Right lobe of liver (tissue), 6 donors: ENCODE results near the gene KLF13. TPM values are rescaled to one million over a fixed set of nuclear protein-coding genes. Genes with fewer than 3 reads are reported as not detected.

Experiments used
- ATAC-seq, 4 donors: fragments of 200-7000 bp; cut with Tn5 transposase; one replicate each; pipeline ENCODE4 v1.9.1; 2020; ENCODE audit warnings: mild to moderate bottlenecking in 4 of 4, moderate library complexity in 4 of 4
- DNase-seq, 3 donors: peaks; one replicate each; pipeline ENCODE4 v3.0.0-alpha.2; 2020
- H3K27ac ChIP-seq, 3 donors: fragments of 200-600 bp; one replicate each; pipeline ENCODE4 v1.8.0; 2022
- H3K27me3 ChIP-seq, 2 donors: fragments of 200-600 bp; one replicate each; pipeline ENCODE4 v1.8.0; 2022
- H3K36me3 ChIP-seq, 4 donors: fragments of 200-600 bp; sonication (generic) in 1 of 4; one replicate each; pipeline versions ENCODE4 v1.5.1 to v1.8.0; 2017 to 2022; ENCODE audit warnings: control low read depth in 1 of 4
- H3K4me1 ChIP-seq, 4 donors: fragments of 200-600 bp; sonication (generic) in 1 of 4; one replicate each; pipeline versions ENCODE4 v1.5.1 to v1.8.0; 2017 to 2022; ENCODE audit warnings: control low read depth in 1 of 4
- H3K4me3 ChIP-seq, 3 donors: fragments of 200-600 bp; one replicate each; pipeline ENCODE4 v1.8.0; 2022
- H3K9me3 ChIP-seq, 4 donors: fragments of 200-600 bp; sonication (generic) in 1 of 4; one replicate each; pipeline versions ENCODE4 v1.5.1 to v1.8.0; 2017 to 2022; ENCODE audit warnings: control low read depth in 1 of 4
- CTCF ChIP-seq, 4 donors: fragments of 200-600 bp in 3 of 4; fragments of 450-650 bp in 1 of 4; IDR thresholded peaks; one replicate each; pipeline versions ENCODE4 v1.5.1 to v1.8.0; 2016 to 2022; ENCODE audit warnings: antibody characterized with exemption in 4 of 4, mild to moderate bottlenecking in 2 of 4
- POLR2A ChIP-seq: fragments of 450-650 bp; IDR thresholded peaks from one replicate; pipeline ENCODE4 v1.6.1; 2017; ENCODE audit warnings: antibody characterized with exemption, mild to moderate bottlenecking
- WGBS: methylation state at CpG from one replicate; pipeline ENCODE4 v1.1.6; 2018; ENCODE audit warnings: low coverage, low lambda C conversion rate; ENCODE audit not compliant: insufficient coverage; ENCODE audit errors: missing lambda C conversion rate; 5-methylcytosine and 5-hydroxymethylcytosine counted together
- intact Hi-C, 2 donors: fragments of 100-400 bp; cut with DNase I; formaldehyde crosslinking; loops; one replicate each; pipeline versions ENCODE4 v1.11.2 to v1.14.1; 2022
- total RNA-seq, 6 experiments: library from RNA; depleted of rRNA in 2 of 6; stranded (reverse); fragments of >200 nt in 2 of 6; fragmentation: NEBNext Ultra II Directional in 3 of 6; extraction: Animal tissue kit (Norgen Biotek cat#: 25700) in 3 of 6; gene quantifications; one replicate each; pipeline versions ENCODE4 v1.1.0 to v1.2.4, GENCODE V29; 2016 to 2023
- donor health status: DM: no; HTN: yes; CAD: no.
- donor health status: DM: no; HTN: no; CAD: no.
- donor health status: DM: no; HTN: no; CAD: no.
- donor health status: DM: no; HTN: yes; CAD: no.
- donor health status: DM: no; HTN: yes; CAD: no.

Gene KLF13
- total RNA-seq, 6 experiments from 2014 or later = 22.7 to 66.2 (median 28.5) TPM

- intact Hi-C loops = no loop called here
- Histone ChIP-seq H3K4me1 (peaks cover 0 to 20% (median 9%) of the 10 kb centered on the region in 4 donors), H3K27me3 (no peaks in the 10 kb centered on the region), H3K27ac (peak overlapping the region in 2 of 3 donors; percentile 66 to 69), H3K36me3 (no peaks in the 10 kb centered on the region), H3K4me3 (no peak overlapping the region), H3K9me3 (no peaks in the 10 kb centered on the region)
- 89% methylated on average over 6 of the region's 6 CpGs for WGBS
- TF ChIP-seq CTCF (IDR thresholded peaks at IDR 0.05) (no peak), POLR2A (no peak)
- DNase-seq (peak in 1 of 3 donors; percentile 40), ATAC-seq (no peak)
These were observed 45.8 kb upstream of the KLF13 start for GRCh38 chr15:31280831-31281216.

- DNase-seq (no peak), ATAC-seq (no peak)
- Histone ChIP-seq H3K27ac (no peak overlapping the region), H3K27me3 (no peaks in the 10 kb centered on the region), H3K9me3 (no peaks in the 10 kb centered on the region), H3K4me1 (peaks cover 0 to 20% (median 9%) of the 10 kb centered on the region in 4 donors), H3K4me3 (no peak overlapping the region), H3K36me3 (no peaks in the 10 kb centered on the region)
- intact Hi-C loops = no loop called here
- WGBS = 88% methylated on average over 4 of the region's 4 CpGs
- TF ChIP-seq CTCF (IDR thresholded peaks at IDR 0.05) (no peak), POLR2A (no peak)
These were observed 43.6 kb upstream of the KLF13 start for GRCh38 chr15:31283043-31283442.

- whole genome bisulfite sequencing = 31% methylated on average over 1 of the region's 1 CpG
- intact Hi-C loops = no loop called here
- DNase-seq = no peak
- TF ChIP-seq CTCF (IDR thresholded peaks at IDR 0.05) (no peak), POLR2A (no peak)
- Histone ChIP-seq H3K36me3 (no peaks in the 10 kb centered on the region), H3K4me1 (peaks cover 0 to under 1% (median 0%) of the 10 kb centered on the region in 4 donors), H3K27me3 (no peaks in the 10 kb centered on the region), H3K9me3 (no peaks in the 10 kb centered on the region), H3K4me3 (no peak overlapping the region), H3K27ac (no peak overlapping the region)
- no peak for ATAC-seq
These were observed 40.8 kb upstream of the KLF13 start for GRCh38 chr15:31285772-31286261.

GRCh38 chr15:31291048-31291578, 35.5 kb upstream of the KLF13 start:
- no peaks in the 10 kb centered on the region for H3K9me3 ChIP-seq
- TF ChIP-seq POLR2A = no peak
- TF ChIP-seq CTCF (IDR thresholded peaks at IDR 0.05) = no peak
- no peak overlapping the region for H3K27ac ChIP-seq
- no peaks in the 10 kb centered on the region for H3K27me3 ChIP-seq
- DNase-seq = no peak
- H3K36me3 ChIP-seq = no peaks in the 10 kb centered on the region
- H3K4me1 ChIP-seq = peaks cover 0 to 27% (median 5%) of the 10 kb centered on the region in 4 donors
- no peak overlapping the region for H3K4me3 ChIP-seq
- ATAC-seq = no peak
- 64% methylated on average over 3 of the region's 3 CpGs for WGBS
- intact Hi-C loops = no loop called here
